H1 (cell line): ENCODE measurements around the gene GTSE1. TPM values are rescaled to one million over a fixed set of nuclear protein-coding genes. Genes with fewer than 3 reads are reported as not detected.

Source experiments
- CTCF ChIA-PET: fragments of 300-600 bp; sonication (Branson Sonifier 250); formaldehyde crosslinking; loops from one replicate; lab custom pipeline; 2021; ENCODE audit not compliant: partially characterized antibody; lab: Charles Lee
- POLR2A ChIA-PET: fragments of 300-600 bp; sonication (Branson Sonifier 250); formaldehyde crosslinking; loops from one replicate; lab custom pipeline; 2021; ENCODE audit warnings: inconsistent platforms; ENCODE audit not compliant: partially characterized antibody; lab: Charles Lee
- DNase-seq, 2 experiments: peaks; one replicate each; pipeline versions ENCODE4 v3.0.0 to v3.0.0-alpha.2; 2010 to 2022; ENCODE audit warnings: low spot score in 2 of 2, low read depth in 1 of 2, mixed read lengths in 1 of 2
- FAIRE-seq: peaks from 2 replicates; lab custom pipeline; 2011; peaks lifted over from hg19 to GRCh38; lab: Jason Lieb, UNC
- H2AFZ ChIP-seq: 2 replicates; pipeline ENCODE4 v1.8.1; 2012; ENCODE audit warnings: low read length, inconsistent platforms
- H2AK5ac ChIP-seq: 2 replicates; pipeline ENCODE4 v1.6.1; 2013; ENCODE audit warnings: low read depth, low read length
- H2BK120ac ChIP-seq: replicated peaks from 2 replicates; pipeline ENCODE3; 2013; ENCODE audit warnings: low read depth, low read length, inconsistent platforms
- H2BK12ac ChIP-seq: 2 replicates; pipeline ENCODE4 v1.6.1; 2013; ENCODE audit warnings: low read depth, low read length
- H2BK15ac ChIP-seq: 2 replicates; pipeline ENCODE4 v1.6.1; 2013; ENCODE audit warnings: low read length
- H2BK20ac ChIP-seq: 2 replicates; pipeline ENCODE4 v1.6.1; 2013; ENCODE audit warnings: low read length
- H2BK5ac ChIP-seq: 2 replicates; pipeline ENCODE4 v1.6.1; 2013; ENCODE audit warnings: low read depth, low read length
- H3K14ac ChIP-seq: 2 replicates; pipeline ENCODE4 v1.6.1; 2013; ENCODE audit warnings: inconsistent platforms; ENCODE audit not compliant: insufficient read length
- H3K18ac ChIP-seq: 2 replicates; pipeline ENCODE4 v1.6.1; 2013; ENCODE audit warnings: low read length; ENCODE audit errors: extremely low read depth
- H3K23ac ChIP-seq: 2 replicates; pipeline ENCODE4 v1.6.1; 2013; ENCODE audit warnings: inconsistent platforms; ENCODE audit not compliant: insufficient read length
- H3K23me2 ChIP-seq: 2 replicates; pipeline ENCODE4 v1.6.1; 2013; ENCODE audit warnings: low read depth, low read length
- H3K27ac ChIP-seq: 2 replicates; pipeline ENCODE4 v1.6.1; 2011; ENCODE audit warnings: low read depth, low read length, inconsistent platforms
- H3K27me3 ChIP-seq, 4 experiments: replicated peaks in 1 of 4; 1 replicate in 1 of 4; 2 replicates in 3 of 4; pipeline versions ENCODE4 v1.6.1 to v1.8.1; 2011 to 2013; ENCODE audit warnings: low read length in 3 of 4, mild to moderate bottlenecking in 3 of 4, inconsistent platforms in 2 of 4, mixed read lengths in 2 of 4, moderate library complexity in 1 of 4; ENCODE audit not compliant: control insufficient read depth in 3 of 4, insufficient read depth in 3 of 4; ENCODE audit errors: extremely low read depth in 1 of 4
- H3K36me3 ChIP-seq, 4 experiments: 2 replicates each; pipeline versions ENCODE4 v1.6.1 to v1.8.1; 2011 to 2013; ENCODE audit warnings: mild to moderate bottlenecking in 4 of 4, low read length in 3 of 4, moderate library complexity in 2 of 4, control low read depth in 1 of 4, inconsistent platforms in 1 of 4; ENCODE audit not compliant: insufficient read depth in 4 of 4, control insufficient read depth in 2 of 4
- H3K4ac ChIP-seq: replicated peaks from 2 replicates; pipeline ENCODE3; 2013; ENCODE audit warnings: low read length, low read depth, mixed read lengths, inconsistent platforms; ENCODE audit not compliant: insufficient read length
- H3K4me1 ChIP-seq, 4 experiments: replicated peaks in 1 of 4; 1 replicate in 1 of 4; 2 replicates in 3 of 4; pipeline versions ENCODE4 v1.6.1 to v1.8.1; 2011 to 2013; ENCODE audit warnings: low read length in 3 of 4, inconsistent platforms in 2 of 4, mixed read lengths in 1 of 4; ENCODE audit not compliant: insufficient read depth in 4 of 4, control insufficient read depth in 3 of 4
- H3K4me2 ChIP-seq, 2 experiments: 2 replicates each; pipeline versions ENCODE4 v1.6.1 to v1.8.1; 2011 to 2013; ENCODE audit warnings: low read depth in 2 of 2, low read length in 2 of 2, control low read depth in 1 of 2, inconsistent platforms in 1 of 2, mild to moderate bottlenecking in 1 of 2; ENCODE audit not compliant: insufficient read depth in 1 of 2
- H3K4me3 ChIP-seq, 4 experiments: fragments of 200-600, 300-600 bp in 1 of 4; sonication (generic), shearing (Covaris generic), sonication (Bioruptor Twin) in 1 of 4; 2 replicates each; pipeline versions ENCODE4 v1.5.1 to v1.8.1; 2011 to 2016; ENCODE audit warnings: low read length in 4 of 4, low read depth in 3 of 4, control low read depth in 2 of 4, inconsistent platforms in 2 of 4, mild to moderate bottlenecking in 2 of 4, mixed read lengths in 1 of 4, moderate library complexity in 1 of 4; ENCODE audit not compliant: insufficient read depth in 2 of 4; ENCODE audit errors: extremely low read depth in 1 of 4
- H3K56ac ChIP-seq: replicated peaks from 2 replicates; pipeline ENCODE3; 2013; ENCODE audit warnings: low read depth, mild to moderate bottlenecking, mixed read lengths, low read length, inconsistent platforms; ENCODE audit not compliant: insufficient read length
- H3K79me1 ChIP-seq: 2 replicates; pipeline ENCODE4 v1.6.1; 2013; ENCODE audit warnings: low read depth, low read length, control low read depth
- H3K79me2 ChIP-seq, 2 experiments: 2 replicates each; pipeline versions ENCODE4 v1.6.1 to v1.8.1; 2012 to 2013; ENCODE audit warnings: low read length in 2 of 2, mild to moderate bottlenecking in 2 of 2, inconsistent platforms in 1 of 2; ENCODE audit not compliant: insufficient read depth in 2 of 2, control insufficient read depth in 1 of 2
- H3K9ac ChIP-seq, 4 experiments: replicated peaks in 1 of 4; 1 replicate in 1 of 4; 2 replicates in 3 of 4; pipeline versions ENCODE4 v1.6.1 to v1.8.1; 2011 to 2013; ENCODE audit warnings: low read depth in 3 of 4, low read length in 3 of 4, control low read depth in 2 of 4, mild to moderate bottlenecking in 2 of 4, moderate library complexity in 2 of 4, inconsistent platforms in 1 of 4; ENCODE audit errors: extremely low read depth in 1 of 4
- H3K9me3 ChIP-seq, 2 experiments: 2 replicates each; pipeline versions ENCODE4 v1.6.1 to v1.8.1; 2012 to 2013; ENCODE audit warnings: mild to moderate bottlenecking in 2 of 2, moderate library complexity in 2 of 2, control low read depth in 1 of 2, inconsistent platforms in 1 of 2, low read depth in 1 of 2, low read length in 1 of 2, mixed read lengths in 1 of 2; ENCODE audit not compliant: insufficient read depth in 2 of 2
- H4K20me1 ChIP-seq, 2 experiments: replicated peaks in 1 of 2; 2 replicates each; pipeline versions ENCODE3 to v1.8.1; 2011 to 2013; ENCODE audit warnings: inconsistent platforms in 2 of 2, low read length in 2 of 2, mild to moderate bottlenecking in 1 of 2; ENCODE audit not compliant: insufficient read depth in 2 of 2, control insufficient read depth in 1 of 2
- H4K5ac ChIP-seq: 2 replicates; pipeline ENCODE4 v1.6.1; 2013; ENCODE audit warnings: low read length, low read depth, mixed read lengths, inconsistent platforms; ENCODE audit not compliant: insufficient read length
- H4K8ac ChIP-seq: 2 replicates; pipeline ENCODE4 v1.8.0; 2013; ENCODE audit warnings: mild to moderate bottlenecking, moderate library complexity, low read length, inconsistent platforms; ENCODE audit not compliant: insufficient read depth; ENCODE audit errors: extremely low read depth
- H4K91ac ChIP-seq: replicated peaks from 2 replicates; pipeline ENCODE3; 2013; ENCODE audit warnings: low read length, mixed read lengths, inconsistent platforms; ENCODE audit not compliant: insufficient read length
- CBX8 ChIP-seq: fragments of 300-800, 300-1000 bp; sonication (generic); IDR thresholded peaks from 2 replicates; pipeline ENCODE4 v1.7.1; 2016; ENCODE audit warnings: low read depth, low read length, borderline replicate concordance
- E2F6 ChIP-seq: IDR thresholded peaks from 2 replicates; pipeline ENCODE4 v1.6.1; 2012; ENCODE audit warnings: inconsistent platforms
- EP300 ChIP-seq, 2 experiments: IDR thresholded peaks; 1 replicate in 1 of 2; 2 replicates in 1 of 2; pipeline ENCODE4 v1.6.1; 2011 to 2012; ENCODE audit warnings: low read depth in 2 of 2, low read length in 2 of 2, mild to moderate bottlenecking in 2 of 2, borderline replicate concordance in 1 of 2, inconsistent platforms in 1 of 2, moderate library complexity in 1 of 2
- HDAC2 ChIP-seq, 2 experiments: fragments of 300-600 bp in 1 of 2; sonication (generic) in 1 of 2; IDR thresholded peaks; 2 replicates each; pipeline ENCODE4 v1.6.1; 2011 to 2012; ENCODE audit warnings: low read depth in 2 of 2, low read length in 2 of 2, mild to moderate bottlenecking in 2 of 2, moderate library complexity in 2 of 2, borderline replicate concordance in 1 of 2, inconsistent platforms in 1 of 2
- NANOG ChIP-seq: IDR thresholded peaks from 2 replicates; pipeline ENCODE4 v1.6.1; 2011; ENCODE audit warnings: low read length, low read depth, mild to moderate bottlenecking, inconsistent platforms; ENCODE audit not compliant: insufficient read depth, poor library complexity, severe bottlenecking
- SP1 ChIP-seq: IDR thresholded peaks from 2 replicates; pipeline ENCODE4 v1.6.1; 2011; ENCODE audit warnings: low read depth, low read length
- WGBS, 2 experiments: shearing (Covaris generic) in 1 of 2; methylation state at CpG; one replicate each; pipeline versions ENCODE4 v1.1.6 to v1.1.7; 2013 to 2015; ENCODE audit warnings: low lambda C conversion rate in 2 of 2, mixed read lengths in 2 of 2, inconsistent platforms in 1 of 2, low coverage in 1 of 2, missing lambda C conversion rate in 1 of 2; ENCODE audit not compliant: insufficient replicate concordance in 2 of 2, insufficient coverage in 1 of 2, insufficient read length in 1 of 2; ENCODE audit errors: extremely low coverage in 1 of 2, missing lambda C conversion rate in 1 of 2; 5-methylcytosine and 5-hydroxymethylcytosine counted together
- polyA plus RNA-seq, 7 experiments: library from polyadenylated mRNA; depleted of rRNA in 3 of 7; stranded (reverse) in 5 of 7; unstranded in 2 of 7; fragments of >200 nt in 5 of 7; fragments of 200-250 nt in 2 of 7; gene quantifications; 1 replicate in 5 of 7; 2 replicates in 1 of 7; 4 replicates in 1 of 7; pipeline versions ENCODE4 v1.2.1 to v1.2.3, GENCODE V29; 2011 to 2013; ENCODE audit warnings: missing spikeins in 2 of 7, mixed read lengths in 2 of 7
- total RNA-seq: library from RNA; stranded (reverse); fragmentation: NEBNext Ultra II Directional; extraction: Animal tissue kit (Norgen Biotek cat#: 25700); gene quantifications from 2 replicates; pipeline ENCODE4 v1.2.1, GENCODE V29; 2021

The GTSE1 gene
- total and polyA plus RNA-seq, 2 of the 8 experiments (the other 6 are each of a cell fraction or from before 2014, with no cell fraction given): 17.5 to 38.6 TPM

- no peak overlapping the region for H2AK5ac ChIP-seq
- no peak for TF ChIP-seq HDAC2 (IDR thresholded peaks at IDR 0.05; ENCODE audit: borderline replicate concordance in 1 of 2, low read depth in 2 of 2, low read length in 2 of 2)
- no peak for TF ChIP-seq NANOG
- TF ChIP-seq E2F6: no peak
- no peak for TF ChIP-seq EP300 (IDR thresholded peaks at IDR 0.05; ENCODE audit: borderline replicate concordance in 1 of 2, low read depth in 2 of 2, low read length in 2 of 2)
- TF ChIP-seq CBX8: no peak
- TF ChIP-seq SP1: no peak
- H3K27me3 ChIP-seq: peaks cover 0 to 4% (median 2%) of the 10 kb centered on the region in 4 experiments; a peak in 2 of 7 replicates
- no peaks in the 10 kb centered on the region for H3K36me3 ChIP-seq
- 84% methylated on average over 7 of the region's 7 CpGs; no CpG with 5 or more reads in 1 of the 2 experiments for WGBS, 2 experiments
- H3K14ac ChIP-seq: no peak overlapping the region
- H2BK120ac ChIP-seq: no peak overlapping the region
- H3K9me3 ChIP-seq: no peaks in the 10 kb centered on the region; a peak in 1 of 4 replicates
- no peaks in the 10 kb centered on the region for H4K20me1 ChIP-seq
- no peak overlapping the region for H2BK20ac ChIP-seq
- peak overlapping the region; percentile 62 to 96 for H3K4me2 ChIP-seq
- H4K5ac ChIP-seq: no peak overlapping the region
- H3K27ac ChIP-seq: no peak overlapping the region
- H3K9ac ChIP-seq: no peak overlapping the region
- no peak overlapping the region for H2BK15ac ChIP-seq
- no peak overlapping the region for H3K18ac ChIP-seq
- DNase-seq (no peak), FAIRE-seq (no peak)
- H2AFZ ChIP-seq: no peak overlapping the region
- H3K23me2 ChIP-seq: peaks cover 5% of the 10 kb centered on the region; the same call in 1 of the 2 replicates
- no peak overlapping the region for H3K23ac ChIP-seq
- H3K4ac ChIP-seq: no peak overlapping the region
- no peak overlapping the region for H2BK5ac ChIP-seq
- peaks cover 0 to 4% (median 2%) of the 10 kb centered on the region in 4 experiments; a peak in 4 of 7 replicates for H3K4me1 ChIP-seq
- ChIA-PET CTCF (interaction anchor here (1.2 kb wide), 1 partner anchor 11 kb away, joined by 3 read pairs; the partner anchor contains the start of gene PKDREJ), POLR2A (interaction anchor here (1.6 to 2.9 kb wide), 2 partner anchors 11 to 58 kb away, joined by 4 to 13 read pairs; partner anchors contain the start of gene PKDREJ)
- H4K8ac ChIP-seq: no peak overlapping the region
- no peak overlapping the region for H3K56ac ChIP-seq
- H2BK12ac ChIP-seq: no peak overlapping the region
- no peaks in the 10 kb centered on the region; the same call in 1 of the 2 replicates for H3K79me1 ChIP-seq
- H3K4me3 ChIP-seq: peak overlapping the region in 2 of 4 experiments; percentile 55 to 70; a peak in 2 of 8 replicates
- no peak overlapping the region for H4K91ac ChIP-seq
- H3K79me2 ChIP-seq: no peaks in the 10 kb centered on the region
Measured at GRCh38 chr22:46251266-46251665, 45.4 kb upstream of the GTSE1 start.
